Tibial nerve (tissue), 3 donors: Measurements from ENCODE around the gene CLEC2B.

Experiments
- CTCF ChIP-seq, 5 experiments: fragments of 200-600 bp in 3 of 5; fragments of 450-650 bp in 2 of 5; sonication (generic) in 3 of 5; IDR thresholded peaks; one replicate each; pipeline ENCODE4 v1.5.1; 2016 to 2019; ENCODE audit warnings: antibody characterized with exemption in 5 of 5, mild to moderate bottlenecking in 3 of 5, moderate library complexity in 2 of 5
- POLR2A ChIP-seq, 2 donors: fragments of 450-650 bp; IDR thresholded peaks; one replicate each; pipeline ENCODE4 v1.6.1; 2017; ENCODE audit warnings: antibody characterized with exemption in 2 of 2, mild to moderate bottlenecking in 2 of 2, moderate library complexity in 2 of 2

GRCh38 chr12:9900930-9901329 is 31.8 kb upstream of the CLEC2B start:
- TF ChIP-seq CTCF (IDR thresholded peaks at IDR 0.05) (no peak), POLR2A (IDR thresholded peaks at IDR 0.05) (no peak)
